ENCODE results near the gene GPRC5C. TPM values are rescaled to one million over a fixed set of nuclear protein-coding genes. Genes with fewer than 3 reads are reported as not detected.

The GPRC5C gene
- polyA plus RNA-seq, 1 donor from 2014 or later, result 12.8 TPM

- TF ChIP-seq TAF1 (IDR thresholded peaks at IDR 0.05; ENCODE audit: low read depth), result no peak
- no peak for TF ChIP-seq REST (IDR thresholded peaks at IDR 0.05; ENCODE audit: borderline replicate concordance)
- TF ChIP-seq MXI1 (conservative IDR thresholded peaks at IDR 0.05; ENCODE audit: poor library complexity, severe bottlenecking), result no peak
- TF ChIP-seq POLR2AphosphoS5 (IDR thresholded peaks at IDR 0.05), result no peak
- TF ChIP-seq EP300 (conservative IDR thresholded peaks at IDR 0.05; ENCODE audit: poor library complexity, severe bottlenecking), result no peak
- no peak for TF ChIP-seq SMC3 (conservative IDR thresholded peaks at IDR 0.05; ENCODE audit: poor library complexity)
- no peak for TF ChIP-seq RAD21 (conservative IDR thresholded peaks at IDR 0.05)
- TF ChIP-seq CTCF (IDR thresholded peaks at IDR 0.05; ENCODE audit: poor library complexity, severe bottlenecking), result no peak
- TF ChIP-seq EZH2 (IDR thresholded peaks at IDR 0.05; ENCODE audit: borderline replicate concordance, insufficient read depth, low read length, poor library complexity, severe bottlenecking), result no peak
Observed at GRCh38 chr17:74385201-74385600, 46.7 kb upstream of the GPRC5C start.

GRCh38 chr17:74386386-74386785, 45.5 kb upstream of the GPRC5C start:
- Histone ChIP-seq H3K27me3 (ENCODE audit: insufficient read depth, low read depth, low read length) (no peaks in the 10 kb centered on the region), H3K9me3 (ENCODE audit: low read length) (no peaks in the 10 kb centered on the region), H3K4me2 (ENCODE audit: low read length) (no peak overlapping the region), H2AFZ (ENCODE audit: low read depth, low read length) (no peak overlapping the region), H3K9me2 (ENCODE audit: insufficient read depth, low read length) (no peaks in the 10 kb centered on the region), H3K36me3 (ENCODE audit: insufficient read depth, low read length) (no peaks in the 10 kb centered on the region), H3K79me2 (replicated peaks; ENCODE audit: insufficient read depth, low read length) (no peaks in the 10 kb centered on the region), H3K4me3 (ENCODE audit: low read length) (no peak overlapping the region), H3F3A (ENCODE audit: insufficient read depth, low read length, poor library complexity, severe bottlenecking) (no peaks in the 10 kb centered on the region), H3K27ac (ENCODE audit: low read length) (no peak overlapping the region), H3K9ac (ENCODE audit: low read length) (no peak overlapping the region), H4K20me1 (ENCODE audit: insufficient read depth) (no peaks in the 10 kb centered on the region)
- no peak for TF ChIP-seq TAF1 (IDR thresholded peaks at IDR 0.05; ENCODE audit: low read depth)
- TF ChIP-seq MXI1 (conservative IDR thresholded peaks at IDR 0.05; ENCODE audit: poor library complexity, severe bottlenecking), result no peak
- no peak for TF ChIP-seq EP300 (conservative IDR thresholded peaks at IDR 0.05; ENCODE audit: poor library complexity, severe bottlenecking)
- no peak for TF ChIP-seq POLR2AphosphoS5 (IDR thresholded peaks at IDR 0.05)
- TF ChIP-seq CTCF (IDR thresholded peaks at IDR 0.05; ENCODE audit: poor library complexity, severe bottlenecking), result no peak
- no peak for TF ChIP-seq REST (IDR thresholded peaks at IDR 0.05; ENCODE audit: borderline replicate concordance)
- no peak for TF ChIP-seq RAD21 (conservative IDR thresholded peaks at IDR 0.05)
- no peak for TF ChIP-seq EZH2 (IDR thresholded peaks at IDR 0.05; ENCODE audit: borderline replicate concordance, insufficient read depth, low read length, poor library complexity, severe bottlenecking)
- TF ChIP-seq SMC3 (conservative IDR thresholded peaks at IDR 0.05; ENCODE audit: poor library complexity), result no peak

More at GRCh38 chr17:74385201-74385600, 46.7 kb upstream of the GPRC5C start:
- Histone ChIP-seq H3K79me2 (replicated peaks; ENCODE audit: insufficient read depth, low read length) (no peaks in the 10 kb centered on the region), H3K9me2 (ENCODE audit: insufficient read depth, low read length) (no peaks in the 10 kb centered on the region), H3K36me3 (ENCODE audit: insufficient read depth, low read length) (no peaks in the 10 kb centered on the region), H3K4me3 (ENCODE audit: low read length) (no peak overlapping the region), H3K4me2 (ENCODE audit: low read length) (no peak overlapping the region), H3F3A (ENCODE audit: insufficient read depth, low read length, poor library complexity, severe bottlenecking) (no peaks in the 10 kb centered on the region), H3K27me3 (ENCODE audit: insufficient read depth, low read depth, low read length) (no peaks in the 10 kb centered on the region), H3K9ac (ENCODE audit: low read length) (no peak overlapping the region), H3K27ac (ENCODE audit: low read length) (no peak overlapping the region), H4K20me1 (ENCODE audit: insufficient read depth) (no peaks in the 10 kb centered on the region), H3K9me3 (ENCODE audit: low read length) (no peaks in the 10 kb centered on the region), H2AFZ (ENCODE audit: low read depth, low read length) (no peak overlapping the region)

Data from neural cell (in vitro differentiated cells).